ENCODE data around the gene LINC00632. TPM values are rescaled to one million over a fixed set of nuclear protein-coding genes. Genes with fewer than 3 reads are reported as not detected.

LINC00632 gene
- total RNA-seq, 1 experiment from 2014 or later = 15.4 TPM

- Histone ChIP-seq H3K27ac (ENCODE audit: low read length) (no peak overlapping the region), H4K20me1 (ENCODE audit: low read length) (no peaks in the 10 kb centered on the region), H3K9me2 (replicated peaks; ENCODE audit: low read length) (no peaks in the 10 kb centered on the region), H3K27me3 (ENCODE audit: low read length) (no peaks in the 10 kb centered on the region), H3K36me3 (ENCODE audit: low read depth, low read length) (peaks cover 9% of the 10 kb centered on the region), H3K79me2 (ENCODE audit: low read length) (no peaks in the 10 kb centered on the region), H3F3A (ENCODE audit: low read length, unreplicated experiment) (no peaks in the 10 kb centered on the region), H3K9ac (ENCODE audit: low read length) (no peak overlapping the region), H3K4me3 (ENCODE audit: low read length) (no peak overlapping the region), H2AFZ (ENCODE audit: low read length) (no peak overlapping the region), H3K4me1 (ENCODE audit: insufficient read depth, low read length) (no peaks in the 10 kb centered on the region), H3K4me2 (ENCODE audit: low read length) (no peak overlapping the region), H3K9me3 (ENCODE audit: low read length) (no peaks in the 10 kb centered on the region)
- intact Hi-C loops (cut with micrococcal nuclease) = no loop called here
- no peak for TF ChIP-seq CTCF (conservative IDR thresholded peaks at IDR 0.05; ENCODE audit: low read depth, low read length)
- TF ChIP-seq EZH2phosphoT487 (IDR thresholded peaks at IDR 0.05; ENCODE audit: borderline replicate concordance, low read length) = no peak
- no peak for TF ChIP-seq EZH2 (IDR thresholded peaks at IDR 0.05; ENCODE audit: low read length, unreplicated experiment)
- ChIA-PET CTCF (no interaction called here), POLR2A (ENCODE audit: unreplicated experiment) (no interaction called here)
- DNase-seq (no peak), ATAC-seq (no peak)
- no TSS peak for BruUV-seq (replicated peaks)
These were observed 66.8 kb downstream of the LINC00632 start for GRCh38 chrX:140776320-140776719.

- CTCF ChIA-PET = no interaction called here
- Histone ChIP-seq H3K4me2 (ENCODE audit: low read length) (no peak overlapping the region), H3F3A (ENCODE audit: low read length, unreplicated experiment) (no peaks in the 10 kb centered on the region), H3K4me1 (ENCODE audit: insufficient read depth, low read length) (no peaks in the 10 kb centered on the region), H3K27ac (ENCODE audit: low read length) (no peak overlapping the region), H3K9me3 (ENCODE audit: low read length) (no peaks in the 10 kb centered on the region), H3K36me3 (ENCODE audit: low read depth, low read length) (no peaks in the 10 kb centered on the region), H3K4me3 (ENCODE audit: low read length) (no peak overlapping the region), H3K9ac (ENCODE audit: low read length) (no peak overlapping the region), H2AFZ (ENCODE audit: low read length) (no peak overlapping the region), H3K27me3 (ENCODE audit: low read length) (no peaks in the 10 kb centered on the region), H4K20me1 (ENCODE audit: low read length) (no peaks in the 10 kb centered on the region), H3K79me2 (ENCODE audit: low read length) (no peaks in the 10 kb centered on the region), H3K9me2 (replicated peaks; ENCODE audit: low read length) (no peaks in the 10 kb centered on the region)
- ATAC-seq (no peak), DNase-seq (no peak)
- TF ChIP-seq EZH2phosphoT487 (IDR thresholded peaks at IDR 0.05; ENCODE audit: borderline replicate concordance, low read length) (no peak), CTCF (conservative IDR thresholded peaks at IDR 0.05; ENCODE audit: low read depth, low read length) (no peak), EZH2 (IDR thresholded peaks at IDR 0.05; ENCODE audit: low read length, unreplicated experiment) (no peak)
- BruUV-seq (replicated peaks) = no TSS peak
- intact Hi-C loops (cut with micrococcal nuclease) = no loop called here
- POLR2A ChIA-PET (ENCODE audit: unreplicated experiment) = no interaction called here
These were observed 85.1 kb downstream of the LINC00632 start for GRCh38 chrX:140794642-140795041.

- no peaks in the 10 kb centered on the region for H4K20me1 ChIP-seq (ENCODE audit: low read length)
- no peak overlapping the region for H3K4me3 ChIP-seq (ENCODE audit: low read length)
- H3K9ac ChIP-seq (ENCODE audit: low read length) = no peak overlapping the region
- no peaks in the 10 kb centered on the region for H3K79me2 ChIP-seq (ENCODE audit: low read length)
- no peak overlapping the region for H3K27ac ChIP-seq (ENCODE audit: low read length)
- H3F3A ChIP-seq (ENCODE audit: low read length, unreplicated experiment) = no peaks in the 10 kb centered on the region
- ChIA-PET POLR2A (ENCODE audit: unreplicated experiment) (no interaction called here), CTCF (no interaction called here)
- ATAC-seq = 0 out of 2 replicates have a peak, but pooled peaks have one; percentile 20
- no peaks in the 10 kb centered on the region for H3K36me3 ChIP-seq (ENCODE audit: low read depth, low read length)
- peak; percentile 20 for DNase-seq
- no peak overlapping the region for H2AFZ ChIP-seq (ENCODE audit: low read length)
- intact Hi-C loops (cut with micrococcal nuclease) = no loop called here
- no peaks in the 10 kb centered on the region for H3K27me3 ChIP-seq (ENCODE audit: low read length)
- BruUV-seq (replicated peaks) = no TSS peak
- TF ChIP-seq EZH2 (IDR thresholded peaks at IDR 0.05; ENCODE audit: low read length, unreplicated experiment) (no peak), EZH2phosphoT487 (IDR thresholded peaks at IDR 0.05; ENCODE audit: borderline replicate concordance, low read length) (no peak), CTCF (conservative IDR thresholded peaks at IDR 0.05; ENCODE audit: low read depth, low read length) (no peak)
- H3K9me2 ChIP-seq (replicated peaks; ENCODE audit: low read length) = no peaks in the 10 kb centered on the region
- no peaks in the 10 kb centered on the region for H3K4me1 ChIP-seq (ENCODE audit: insufficient read depth, low read length)
- H3K9me3 ChIP-seq (ENCODE audit: low read length) = no peaks in the 10 kb centered on the region
- no peak overlapping the region for H3K4me2 ChIP-seq (ENCODE audit: low read length)
These were observed 89.7 kb downstream of the LINC00632 start for GRCh38 chrX:140799216-140799615.
